ENCODE data around the gene SRP54. TPM values are rescaled to one million over a fixed set of nuclear protein-coding genes. Genes with fewer than 3 reads are reported as not detected.

The SRP54 gene
- total and polyA plus RNA-seq, 4 donors = 32.6 to 113 (median 38.4) TPM

GRCh38 chr14:34981743-34982420 lies 910 bp upstream of the SRP54 start:
- WGBS = under 1% methylated on average over 17 of the region's 17 CpGs
- Histone ChIP-seq H3K9ac (ENCODE audit: low read depth in 1 of 2, low read length in 2 of 2) (peak overlapping the region; percentile 89 to 94), H3K27ac (ENCODE audit: low read depth in 1 of 2, low read length in 2 of 2) (peak overlapping the region; percentile 96 to 98), H3K27me3 (ENCODE audit: control insufficient read depth in 4 of 4, insufficient read depth in 4 of 4, low read length in 3 of 4) (no peaks in the 10 kb centered on the region), H3K4me3 (ENCODE audit: low read depth in 1 of 3, low read length in 3 of 3) (peak overlapping the region; percentile 76 to 94 (median 87)), H3K9me3 (ENCODE audit: control insufficient read depth in 4 of 4, low read length in 3 of 4) (no peaks in the 10 kb centered on the region), H3K4me1 (ENCODE audit: control insufficient read depth in 4 of 4, insufficient read depth in 4 of 4, low read length in 3 of 4) (peaks cover 5 to 34% (median 17%) of the 10 kb centered on the region in 4 donors), H3K36me3 (ENCODE audit: control insufficient read depth in 4 of 4, insufficient read depth in 3 of 4, low read depth in 1 of 4, low read length in 3 of 4) (no peaks in the 10 kb centered on the region)
- DNase-seq (ENCODE audit: low spot score) = peak; percentile 43
- TF ChIP-seq FOXA1 (IDR thresholded peaks at IDR 0.05) (peak; percentile 10), CTCF (IDR thresholded peaks at IDR 0.05; ENCODE audit: low read depth, low read length, missing input control) (peak; percentile 11), EGR1 (IDR thresholded peaks at IDR 0.05; ENCODE audit: low read depth in 2 of 2) (no peak)
- TF ChIP-seq, protein P1, sequence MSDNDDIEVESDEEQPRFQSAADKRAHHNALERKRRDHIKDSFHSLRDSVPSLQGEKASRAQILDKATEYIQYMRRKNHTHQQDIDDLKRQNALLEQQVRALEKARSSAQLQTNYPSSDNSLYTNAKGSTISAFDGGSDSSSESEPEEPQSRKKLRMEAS (IDR thresholded peaks at IDR 0.05) = no peak

GRCh38 chr14:34983148-34983760 lies 462 bp downstream of the SRP54 start:
- Histone ChIP-seq H3K4me1 (ENCODE audit: control insufficient read depth in 4 of 4, insufficient read depth in 4 of 4, low read length in 3 of 4) (peaks cover 5 to 34% (median 17%) of the 10 kb centered on the region in 4 donors), H3K27me3 (ENCODE audit: control insufficient read depth in 4 of 4, insufficient read depth in 4 of 4, low read length in 3 of 4) (no peaks in the 10 kb centered on the region), H3K9me3 (ENCODE audit: control insufficient read depth in 4 of 4, low read length in 3 of 4) (no peaks in the 10 kb centered on the region), H3K4me3 (ENCODE audit: low read depth in 1 of 3, low read length in 3 of 3) (peak overlapping the region; percentile 76 to 94 (median 87)), H3K9ac (ENCODE audit: low read depth in 1 of 2, low read length in 2 of 2) (peak overlapping the region; percentile 94 to 96), H3K27ac (ENCODE audit: low read depth in 1 of 2, low read length in 2 of 2) (peak overlapping the region; percentile 96 to 98), H3K36me3 (ENCODE audit: control insufficient read depth in 4 of 4, insufficient read depth in 3 of 4, low read depth in 1 of 4, low read length in 3 of 4) (no peaks in the 10 kb centered on the region)
- no peak for DNase-seq (ENCODE audit: low spot score)
- TF ChIP-seq CTCF (IDR thresholded peaks at IDR 0.05; ENCODE audit: low read depth, low read length, missing input control) (no peak), SP1 (IDR thresholded peaks at IDR 0.05) (no peak), GABPA (IDR thresholded peaks at IDR 0.05 in 1 of 2, conservative IDR thresholded peaks at IDR 0.05 in 1 of 2) (no peak), FOXA1 (IDR thresholded peaks at IDR 0.05) (no peak), TAF1 (conservative IDR thresholded peaks at IDR 0.05) (no peak), HNF4G (IDR thresholded peaks at IDR 0.05) (no peak), RAD21 (IDR thresholded peaks at IDR 0.05) (no peak), YY1 (IDR thresholded peaks at IDR 0.05) (no peak), HNF4A (conservative IDR thresholded peaks at IDR 0.05) (no peak), RXRA (IDR thresholded peaks at IDR 0.05) (no peak), JUND (IDR thresholded peaks at IDR 0.05) (no peak), ATF3 (IDR thresholded peaks at IDR 0.05) (no peak)
- TF ChIP-seq, protein P2, sequence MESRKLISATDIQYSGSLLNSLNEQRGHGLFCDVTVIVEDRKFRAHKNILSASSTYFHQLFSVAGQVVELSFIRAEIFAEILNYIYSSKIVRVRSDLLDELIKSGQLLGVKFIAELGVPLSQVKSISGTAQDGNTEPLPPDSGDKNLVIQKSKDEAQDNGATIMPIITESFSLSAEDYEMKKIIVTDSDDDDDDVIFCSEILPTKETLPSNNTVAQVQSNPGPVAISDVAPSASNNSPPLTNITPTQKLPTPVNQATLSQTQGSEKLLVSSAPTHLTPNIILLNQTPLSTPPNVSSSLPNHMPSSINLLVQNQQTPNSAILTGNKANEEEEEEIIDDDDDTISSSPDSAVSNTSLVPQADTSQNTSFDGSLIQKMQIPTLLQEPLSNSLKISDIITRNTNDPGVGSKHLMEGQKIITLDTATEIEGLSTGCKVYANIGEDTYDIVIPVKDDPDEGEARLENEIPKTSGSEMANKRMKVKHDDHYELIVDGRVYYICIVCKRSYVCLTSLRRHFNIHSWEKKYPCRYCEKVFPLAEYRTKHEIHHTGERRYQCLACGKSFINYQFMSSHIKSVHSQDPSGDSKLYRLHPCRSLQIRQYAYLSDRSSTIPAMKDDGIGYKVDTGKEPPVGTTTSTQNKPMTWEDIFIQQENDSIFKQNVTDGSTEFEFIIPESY (IDR thresholded peaks at IDR 0.05) = no peak
- TF ChIP-seq, protein P1 (IDR thresholded peaks at IDR 0.05) = no peak
- under 1% methylated on average over 28 of the region's 28 CpGs for WGBS

All from liver (tissue), 9 donors.